SU-DHL-6 (cell line): ENCODE results near the gene SORL1.

ENCODE experiments used
- H2AFZ ChIP-seq: fragments of 200-600 bp; sonication (generic); 2 replicates; pipeline ENCODE4 v1.6.1; 2014; ENCODE audit warnings: low read depth, mild to moderate bottlenecking, moderate library complexity, mixed read lengths, antibody characterized with exemption, low read length; ENCODE audit not compliant: severe bottlenecking
- H3F3A ChIP-seq: fragments of 200-600 bp; shearing (Covaris generic); 2 replicates; pipeline ENCODE4 v1.6.0; 2016; ENCODE audit warnings: antibody characterized with exemption, mild to moderate bottlenecking; ENCODE audit not compliant: insufficient read depth
- H3K27ac ChIP-seq: fragments of 200-600 bp; sonication (generic); 2 replicates; pipeline ENCODE4 v1.5.1; 2016; ENCODE audit warnings: low read depth, mild to moderate bottlenecking, low read length, moderate library complexity, mixed read lengths
- H3K27me3 ChIP-seq: fragments of 200-600 bp; sonication (generic), shearing (Covaris generic); 2 replicates; pipeline ENCODE4 v1.6.0; 2014; ENCODE audit warnings: mild to moderate bottlenecking, low read length
- H3K36me3 ChIP-seq: fragments of 200-600 bp; sonication (generic); 2 replicates; pipeline ENCODE4 v1.6.1; 2014; ENCODE audit warnings: mild to moderate bottlenecking, low read length, mixed read lengths
- H3K4me2 ChIP-seq: fragments of 300-600, 200-600 bp; shearing (Covaris generic), sonication (generic); 2 replicates; pipeline ENCODE4 v1.6.0; 2014; ENCODE audit warnings: low read length, low read depth, mild to moderate bottlenecking; ENCODE audit not compliant: poor library complexity, severe bottlenecking
- H3K4me3 ChIP-seq: fragments of 200-600 bp; sonication (generic); 2 replicates; pipeline ENCODE4 v1.5.1; 2014; ENCODE audit warnings: antibody characterized with exemption, low read length, mild to moderate bottlenecking, mixed read lengths; ENCODE audit not compliant: insufficient read depth, poor library complexity, severe bottlenecking
- H3K79me2 ChIP-seq: fragments of 200-600 bp; sonication (generic); 2 replicates; pipeline ENCODE4 v1.6.1; 2014; ENCODE audit warnings: mild to moderate bottlenecking, low read length, moderate library complexity; ENCODE audit not compliant: insufficient read depth
- H3K9ac ChIP-seq: fragments of 200-600 bp; sonication (generic); 2 replicates; pipeline ENCODE4 v1.7.0; 2014; ENCODE audit warnings: mild to moderate bottlenecking, low read length
- H3K9me2 ChIP-seq: fragments of 200-600 bp; sonication (generic); replicated peaks from 2 replicates; pipeline ENCODE4 v1.6.1; 2014; ENCODE audit warnings: low read length; ENCODE audit not compliant: insufficient read depth
- H3K9me3 ChIP-seq: fragments of 200-600 bp; sonication (generic); 2 replicates; pipeline ENCODE4 v1.6.1; 2014; ENCODE audit warnings: low read length, mixed read lengths; ENCODE audit not compliant: insufficient read depth
- H4K20me1 ChIP-seq: fragments of 200-600 bp; sonication (generic); 2 replicates; pipeline ENCODE4 v1.6.1; 2014; ENCODE audit warnings: low read depth, mild to moderate bottlenecking, antibody characterized with exemption, low read length, moderate library complexity, mixed read lengths
- EZH2phosphoT487 ChIP-seq: fragments of 200-600 bp; sonication (generic), shearing (Covaris generic); conservative IDR thresholded peaks from 2 replicates; pipeline ENCODE4 v1.6.1; 2018; ENCODE audit warnings: mild to moderate bottlenecking, antibody characterized with exemption, low read length, moderate library complexity, mixed read lengths
- TF ChIP-seq, protein P1 (sequence below): fragments of 200-600 bp; sonication (generic); IDR thresholded peaks from one replicate; pipeline ENCODE4 v1.5.1; 2017; ENCODE audit warnings: antibody characterized with exemption, mild to moderate bottlenecking, low read length, moderate library complexity; ENCODE audit not compliant: insufficient read depth, poor library complexity, severe bottlenecking

The SORL1 gene

DNA sequence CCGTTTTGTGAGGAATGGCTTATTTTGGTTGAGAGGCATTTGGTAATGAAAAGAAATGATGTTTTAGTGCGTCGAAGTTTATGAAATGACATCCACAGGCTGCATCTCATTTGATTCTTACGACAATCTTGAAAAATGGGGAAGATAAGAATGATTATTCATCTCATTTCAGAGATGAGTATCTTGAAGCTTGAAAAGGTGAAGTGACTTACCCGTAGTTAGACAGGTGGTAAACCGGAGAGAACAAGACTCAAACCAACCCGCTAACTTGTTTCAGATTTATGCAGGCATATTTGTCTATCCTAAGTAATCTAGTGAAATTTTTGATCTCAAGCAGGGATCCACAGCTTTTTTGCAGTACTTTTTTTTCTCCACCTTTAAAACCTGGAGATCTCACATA is 9.7 kb downstream of the SORL1 start:
- Histone ChIP-seq H3F3A (peaks cover 88% of the 10 kb centered on the region), H3K27me3 (no peaks in the 10 kb centered on the region), H4K20me1 (no peaks in the 10 kb centered on the region), H3K36me3 (peaks cover 14% of the 10 kb centered on the region; the same call in 1 of the 2 replicates), H3K4me2 (peak overlapping the region; percentile 96), H3K9me2 (no peaks in the 10 kb centered on the region), H3K4me3 (peak overlapping the region; percentile 27), H3K27ac (peak overlapping the region; percentile 98), H3K79me2 (peaks cover 100% of the 10 kb centered on the region), H3K9ac (peak overlapping the region; percentile 49), H2AFZ (no peak overlapping the region), H3K9me3 (no peaks in the 10 kb centered on the region)
- no peak for TF ChIP-seq EZH2phosphoT487
- TF ChIP-seq, protein P1, sequence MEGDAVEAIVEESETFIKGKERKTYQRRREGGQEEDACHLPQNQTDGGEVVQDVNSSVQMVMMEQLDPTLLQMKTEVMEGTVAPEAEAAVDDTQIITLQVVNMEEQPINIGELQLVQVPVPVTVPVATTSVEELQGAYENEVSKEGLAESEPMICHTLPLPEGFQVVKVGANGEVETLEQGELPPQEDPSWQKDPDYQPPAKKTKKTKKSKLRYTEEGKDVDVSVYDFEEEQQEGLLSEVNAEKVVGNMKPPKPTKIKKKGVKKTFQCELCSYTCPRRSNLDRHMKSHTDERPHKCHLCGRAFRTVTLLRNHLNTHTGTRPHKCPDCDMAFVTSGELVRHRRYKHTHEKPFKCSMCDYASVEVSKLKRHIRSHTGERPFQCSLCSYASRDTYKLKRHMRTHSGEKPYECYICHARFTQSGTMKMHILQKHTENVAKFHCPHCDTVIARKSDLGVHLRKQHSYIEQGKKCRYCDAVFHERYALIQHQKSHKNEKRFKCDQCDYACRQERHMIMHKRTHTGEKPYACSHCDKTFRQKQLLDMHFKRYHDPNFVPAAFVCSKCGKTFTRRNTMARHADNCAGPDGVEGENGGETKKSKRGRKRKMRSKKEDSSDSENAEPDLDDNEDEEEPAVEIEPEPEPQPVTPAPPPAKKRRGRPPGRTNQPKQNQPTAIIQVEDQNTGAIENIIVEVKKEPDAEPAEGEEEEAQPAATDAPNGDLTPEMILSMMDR, result no peak

DNA sequence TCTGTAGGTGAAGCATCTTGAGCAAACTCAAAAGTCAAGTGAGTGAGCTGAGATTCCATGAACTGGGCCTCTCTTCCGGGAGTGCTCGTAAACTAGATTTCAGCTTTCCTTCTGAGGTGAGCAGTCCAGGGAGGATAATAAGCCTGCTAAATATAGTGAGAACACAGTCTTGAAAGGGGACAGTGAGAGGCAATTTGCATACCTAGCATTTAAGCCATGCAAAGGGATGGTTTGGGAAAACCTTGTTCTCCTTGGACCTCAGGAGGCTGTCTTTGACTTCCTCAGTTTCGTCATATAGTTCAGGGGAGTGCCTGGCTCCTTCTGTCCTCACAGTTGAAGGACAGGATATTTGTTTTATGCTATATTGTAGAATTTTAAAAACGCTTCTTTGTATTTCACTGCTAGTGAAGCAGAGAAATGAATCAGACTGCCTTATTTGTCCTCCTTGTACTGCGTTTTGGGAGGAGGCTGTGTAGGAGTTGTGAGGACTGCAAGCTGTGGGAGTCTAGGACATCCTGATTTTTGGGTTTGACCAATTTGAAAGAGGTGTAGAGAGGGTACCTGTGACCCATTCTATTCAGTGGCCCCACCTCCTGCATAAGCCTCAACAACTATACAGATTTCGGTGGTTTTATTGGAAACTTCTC is 11.7 kb downstream of the SORL1 start:
- Histone ChIP-seq H3K36me3 (peaks cover 5% of the 10 kb centered on the region; the same call in 1 of the 2 replicates), H3K27ac (peak overlapping the region; percentile 98), H3K9me3 (no peaks in the 10 kb centered on the region), H3K79me2 (peaks cover 100% of the 10 kb centered on the region), H3K4me2 (peak overlapping the region; percentile 96), H3K9ac (peak overlapping the region; percentile 49), H2AFZ (no peak overlapping the region), H3K9me2 (no peaks in the 10 kb centered on the region), H3K27me3 (no peaks in the 10 kb centered on the region), H3F3A (peaks cover 82% of the 10 kb centered on the region), H4K20me1 (peaks cover 4% of the 10 kb centered on the region; the same call in 1 of the 2 replicates), H3K4me3 (peak overlapping the region; percentile 4)
- TF ChIP-seq, protein P1, result no peak
- TF ChIP-seq EZH2phosphoT487, result no peak

DNA sequence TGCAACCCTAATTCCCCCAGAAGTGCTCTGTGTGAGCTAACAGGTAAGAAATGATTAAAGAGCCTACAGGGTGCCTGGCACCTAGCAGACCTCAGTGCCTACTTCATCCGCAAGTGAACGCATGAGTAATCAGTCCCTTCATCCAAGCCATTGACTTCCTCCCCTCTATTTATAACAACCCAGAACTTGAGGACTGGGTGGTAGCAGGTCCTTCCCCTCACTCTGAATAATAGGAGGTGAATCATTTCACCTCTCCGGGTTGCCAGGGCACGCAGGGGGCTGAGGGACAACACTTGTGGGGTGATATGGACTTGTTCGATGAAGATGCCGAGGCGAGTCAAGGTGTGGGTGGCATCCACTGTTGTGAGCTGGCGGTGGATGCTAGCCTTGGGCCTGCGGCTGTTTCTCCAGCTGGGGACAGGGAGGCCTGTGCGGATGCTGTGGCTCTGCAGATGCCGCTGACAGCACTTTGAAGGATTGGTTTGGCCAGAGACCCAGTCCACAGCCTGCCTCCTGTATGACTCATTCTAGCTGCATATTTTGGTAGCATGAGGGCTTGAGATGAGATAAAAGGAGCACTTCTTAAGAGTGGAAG is 12.3 kb downstream of the SORL1 start:
- H4K20me1 ChIP-seq, result peaks cover 6% of the 10 kb centered on the region
- H3K4me3 ChIP-seq, result peak overlapping the region; percentile 4
- H3K27ac ChIP-seq, result peak overlapping the region; percentile 98
- no peaks in the 10 kb centered on the region for H3K9me3 ChIP-seq
- peak overlapping the region; percentile 96 for H3K4me2 ChIP-seq
- no peak overlapping the region for H2AFZ ChIP-seq
- H3K27me3 ChIP-seq, result no peaks in the 10 kb centered on the region
- H3K9me2 ChIP-seq, result no peaks in the 10 kb centered on the region
- H3K36me3 ChIP-seq, result peaks cover 5% of the 10 kb centered on the region; the same call in 1 of the 2 replicates
- TF ChIP-seq, protein P1, result no peak
- TF ChIP-seq EZH2phosphoT487, result no peak
- H3K79me2 ChIP-seq, result peaks cover 100% of the 10 kb centered on the region
- H3K9ac ChIP-seq, result peak overlapping the region; percentile 49
- peaks cover 76% of the 10 kb centered on the region for H3F3A ChIP-seq
